Measurements from ENCODE around the gene CNGA4. TPM values are rescaled to one million over a fixed set of nuclear protein-coding genes. Genes with fewer than 3 reads are reported as not detected.
"Not testable (repeated sequence)": the region's sequence is repeated elsewhere in the genome, so short reads cannot be mapped to it uniquely, and the experiment has no call there.

The CNGA4 gene
- polyA plus RNA-seq, 2 of the 4 experiments (the other 2 are of a cell fraction), result 0.10 to 0.12 TPM

DNA sequence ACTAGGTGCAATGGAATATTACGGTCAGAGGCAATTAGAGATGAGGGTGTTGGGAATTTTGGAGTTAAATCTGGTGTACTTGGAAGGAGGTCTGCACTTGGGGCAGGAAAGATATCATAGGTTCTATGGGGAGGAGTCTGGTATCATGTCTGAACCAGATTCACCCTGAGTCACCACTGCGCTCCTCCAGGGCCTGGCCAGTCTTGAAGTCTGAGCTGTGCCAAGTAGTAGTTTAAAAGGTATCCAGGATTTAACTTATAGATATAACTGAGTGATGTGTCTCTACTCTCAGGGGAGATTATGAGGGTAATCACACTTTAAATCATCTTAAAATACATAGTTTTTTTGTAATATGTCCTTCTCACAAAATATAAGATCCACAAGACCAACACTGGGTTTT lies 6.6 kb downstream of the CNGA4 start (continued):
- no peak for TF ChIP-seq JUN (IDR thresholded peaks at IDR 0.05)
- TF ChIP-seq TP53 (CRISPR knock-in tag; IDR thresholded peaks at IDR 0.05), result no peak

DNA sequence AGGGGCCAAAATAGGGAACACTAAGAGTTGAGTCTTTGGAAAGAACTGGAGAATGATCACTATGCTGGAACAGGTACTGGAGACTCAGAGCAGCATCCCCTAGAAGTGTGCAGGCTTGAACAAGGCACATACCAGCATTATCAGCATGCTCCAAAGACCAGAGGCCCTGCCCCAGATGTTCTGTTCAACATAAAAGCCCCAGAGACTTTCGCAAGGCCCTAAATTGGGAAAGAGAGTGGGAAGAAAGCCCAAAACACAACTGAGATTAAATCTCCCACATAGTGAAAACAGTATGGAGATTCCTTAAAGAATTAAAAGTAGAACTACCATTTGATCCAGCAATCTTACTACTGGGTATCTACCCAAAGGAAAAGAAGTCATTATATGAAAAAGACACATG lies 9.4 kb downstream of the CNGA4 start:
- H3K27ac ChIP-seq, result no peak overlapping the region
- ATAC-seq (no peak), DNase-seq (ENCODE audit: low read depth in 1 of 2, low spot score in 1 of 2) (no peak), FAIRE-seq (no peak)
- ChIA-PET POLR2A (no interaction called here), CTCF (interaction anchor here (1.1 to 8.5 kb wide), 2 partner anchors 9 to 105 kb away, joined by 3 to 83 read pairs; no protein-coding TSS in a partner anchor)
- H3K9me3 ChIP-seq, result no peaks in the 10 kb centered on the region
- TF ChIP-seq, protein P1, sequence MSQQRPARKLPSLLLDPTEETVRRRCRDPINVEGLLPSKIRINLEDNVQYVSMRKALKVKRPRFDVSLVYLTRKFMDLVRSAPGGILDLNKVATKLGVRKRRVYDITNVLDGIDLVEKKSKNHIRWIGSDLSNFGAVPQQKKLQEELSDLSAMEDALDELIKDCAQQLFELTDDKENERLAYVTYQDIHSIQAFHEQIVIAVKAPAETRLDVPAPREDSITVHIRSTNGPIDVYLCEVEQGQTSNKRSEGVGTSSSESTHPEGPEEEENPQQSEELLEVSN (IDR thresholded peaks at IDR 0.05; ENCODE audit: borderline replicate concordance, low read depth), result no peak
- TF ChIP-seq HOXB5 (CRISPR knock-in tag; IDR thresholded peaks at IDR 0.05) (no peak), FOSB (CRISPR knock-in tag; IDR thresholded peaks at IDR 0.05) (no peak), JUNB (IDR thresholded peaks at IDR 0.05) (no peak), MAFK (IDR thresholded peaks at IDR 0.05; ENCODE audit: partially characterized antibody) (no peak), ZFP36 (IDR thresholded peaks at IDR 0.05; ENCODE audit: borderline replicate concordance, partially characterized antibody) (no peak), TFCP2L1 (CRISPR knock-in tag; IDR thresholded peaks at IDR 0.05) (no peak), EHMT2 (IDR thresholded peaks at IDR 0.05; ENCODE audit: low read depth) (no peak), CBX2 (IDR thresholded peaks at IDR 0.05; ENCODE audit: borderline replicate concordance, low read depth) (no peak), ZNF302 (CRISPR knock-in tag; IDR thresholded peaks at IDR 0.05) (no peak), CBX8 (IDR thresholded peaks at IDR 0.05) (no peak), CEBPB (IDR thresholded peaks at IDR 0.05) (no peak), RNF2 (IDR thresholded peaks at IDR 0.05; ENCODE audit: borderline replicate concordance, low read depth) (no peak), NFE2L2 (conservative IDR thresholded peaks at IDR 0.05; ENCODE audit: low read length) (no peak), HEYL (CRISPR knock-in tag; IDR thresholded peaks at IDR 0.05) (no peak), MAZ (IDR thresholded peaks at IDR 0.05; ENCODE audit: borderline replicate concordance, low read depth, low read length) (no peak), RFX5 (IDR thresholded peaks at IDR 0.05) (no peak), JUN (IDR thresholded peaks at IDR 0.05) (no peak)
- TF ChIP-seq, protein P2, sequence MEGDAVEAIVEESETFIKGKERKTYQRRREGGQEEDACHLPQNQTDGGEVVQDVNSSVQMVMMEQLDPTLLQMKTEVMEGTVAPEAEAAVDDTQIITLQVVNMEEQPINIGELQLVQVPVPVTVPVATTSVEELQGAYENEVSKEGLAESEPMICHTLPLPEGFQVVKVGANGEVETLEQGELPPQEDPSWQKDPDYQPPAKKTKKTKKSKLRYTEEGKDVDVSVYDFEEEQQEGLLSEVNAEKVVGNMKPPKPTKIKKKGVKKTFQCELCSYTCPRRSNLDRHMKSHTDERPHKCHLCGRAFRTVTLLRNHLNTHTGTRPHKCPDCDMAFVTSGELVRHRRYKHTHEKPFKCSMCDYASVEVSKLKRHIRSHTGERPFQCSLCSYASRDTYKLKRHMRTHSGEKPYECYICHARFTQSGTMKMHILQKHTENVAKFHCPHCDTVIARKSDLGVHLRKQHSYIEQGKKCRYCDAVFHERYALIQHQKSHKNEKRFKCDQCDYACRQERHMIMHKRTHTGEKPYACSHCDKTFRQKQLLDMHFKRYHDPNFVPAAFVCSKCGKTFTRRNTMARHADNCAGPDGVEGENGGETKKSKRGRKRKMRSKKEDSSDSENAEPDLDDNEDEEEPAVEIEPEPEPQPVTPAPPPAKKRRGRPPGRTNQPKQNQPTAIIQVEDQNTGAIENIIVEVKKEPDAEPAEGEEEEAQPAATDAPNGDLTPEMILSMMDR (IDR thresholded peaks at IDR 0.05), result no peak
- H3K4me2 ChIP-seq, result no peak overlapping the region
- H3K4me3 ChIP-seq, result no peak overlapping the region
- 60% methylated on average over 1 of the region's 1 CpG for WGBS (ENCODE audit: missing lambda C conversion rate)
- peaks cover 9% of the 10 kb centered on the region; the same call in 2 of the 3 replicates for H3K4me1 ChIP-seq

DNA sequence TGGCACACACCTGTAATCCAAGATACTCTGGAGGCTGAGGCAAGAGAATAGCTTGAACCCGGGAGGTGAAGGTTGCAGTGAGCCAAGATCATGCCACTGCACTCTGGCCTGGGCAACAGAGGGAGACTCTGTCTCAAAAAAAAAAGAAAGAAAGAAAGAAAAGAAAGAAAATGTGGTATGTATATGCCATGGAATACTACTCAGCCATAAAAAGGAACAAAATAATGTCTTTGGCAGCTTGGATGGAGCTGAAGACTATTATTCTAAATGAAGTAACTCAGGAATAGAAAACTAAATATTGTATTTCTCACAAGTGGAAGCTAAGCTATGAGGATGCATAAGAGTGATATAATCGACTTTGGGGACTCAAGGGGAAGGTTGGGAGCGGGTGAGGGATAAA lies 10.0 kb downstream of the CNGA4 start:
- H3K4me1 ChIP-seq; FAIRE-seq; DNase-seq (ENCODE audit: low read depth in 1 of 2, low spot score in 1 of 2); ATAC-seq; H3K4me3 ChIP-seq; H3K27ac ChIP-seq; H3K9me3 ChIP-seq; H3K4me2 ChIP-seq: not testable (repeated sequence)
- 18% methylated on average over 3 of the region's 3 CpGs for WGBS (ENCODE audit: missing lambda C conversion rate)
- POLR2A ChIA-PET, result interaction anchor here (1.9 kb wide), 1 partner anchor 14 kb away, joined by 12 read pairs; the partner anchor contains the start of gene FHIP1B
- CTCF ChIA-PET, result interaction anchor here (1.1 to 8.5 kb wide), 5 partner anchors 9 to 130 kb away, joined by 3 to 83 read pairs (median 9); no protein-coding TSS in a partner anchor

Measured in A549 (cell line).